Fibroblast of skin of right biceps (primary cell): ENCODE results near the gene OR10H5.

Experiments used
- DNase-seq: peaks from one replicate; pipeline ENCODE4 v3.0.0-alpha.2; 2013

OR10H5 gene

GRCh38 chr19:15850385-15850784 is 62.9 kb downstream of the OR10H5 start:
- no peak for DNase-seq
